GM21737 (cell line): ENCODE measurements around the gene RAB31.

Experiments used
- ATAC-seq: cut with Tn5 transposase; IDR thresholded peaks from one replicate; pipeline ENCODE4 v1.9.1; 2021; ENCODE audit warnings: mild to moderate bottlenecking, moderate library complexity; ENCODE audit not compliant: unreplicated experiment

RAB31 gene

GRCh38 chr18:9831036-9831722, 123.1 kb downstream of the RAB31 start:
- ATAC-seq, result no peak

GRCh38 chr18:9831723-9832199, 123.7 kb downstream of the RAB31 start:
- ATAC-seq, result no peak

- no peak for ATAC-seq
These were observed 124.8 kb downstream of the RAB31 start for GRCh38 chr18:9832871-9833270.

GRCh38 chr18:9834551-9834950, 126.5 kb downstream of the RAB31 start:
- ATAC-seq, result no peak

- no peak for ATAC-seq
These were observed 127.1 kb downstream of the RAB31 start for GRCh38 chr18:9835113-9835755.

- ATAC-seq, result no peak
These were observed 127.7 kb downstream of the RAB31 start for GRCh38 chr18:9835825-9836224.

GRCh38 chr18:9838144-9838877, 130.2 kb downstream of the RAB31 start:
- ATAC-seq, result no peak

GRCh38 chr18:9839211-9839610, 131.1 kb downstream of the RAB31 start:
- no peak for ATAC-seq

- no peak for ATAC-seq
These were observed 131.8 kb downstream of the RAB31 start for GRCh38 chr18:9839853-9840252.

- no peak for ATAC-seq
These were observed 133.7 kb downstream of the RAB31 start for GRCh38 chr18:9841752-9842151.

- ATAC-seq, result no peak
These were observed 134.3 kb downstream of the RAB31 start for GRCh38 chr18:9842448-9842847.

GRCh38 chr18:9845256-9845655, 137.2 kb downstream of the RAB31 start:
- ATAC-seq, result no peak

- ATAC-seq, result no peak
These were observed 138.2 kb downstream of the RAB31 start for GRCh38 chr18:9846162-9846925.

- no peak for ATAC-seq
These were observed 140.2 kb downstream of the RAB31 start for GRCh38 chr18:9848170-9848879.

GRCh38 chr18:9849407-9850283, 141.5 kb downstream of the RAB31 start:
- ATAC-seq, result no peak

- ATAC-seq, result no peak
These were observed 142.2 kb downstream of the RAB31 start for GRCh38 chr18:9850309-9850708.

- ATAC-seq, result no peak
These were observed 143.4 kb downstream of the RAB31 start for GRCh38 chr18:9851511-9851910.

GRCh38 chr18:9852266-9853081, 144.4 kb downstream of the RAB31 start:
- ATAC-seq, result no peak
